HG02759 (cell line): Measurements from ENCODE around the gene ACAP3.

Experiments used
- ATAC-seq: cut with Tn5 transposase; IDR thresholded peaks from one replicate; pipeline ENCODE4 v1.9.1; 2021; ENCODE audit warnings: mild to moderate bottlenecking, moderate library complexity; ENCODE audit not compliant: unreplicated experiment

ACAP3 gene

GRCh38 chr1:1302006-1302430 is 5.7 kb downstream of the ACAP3 start:
- no peak for ATAC-seq

- no peak for ATAC-seq
Measured at GRCh38 chr1:1300352-1300739, 7.4 kb downstream of the ACAP3 start.

- no peak for ATAC-seq
Measured at GRCh38 chr1:1299686-1300351, 7.9 kb downstream of the ACAP3 start.

- ATAC-seq, result no peak
Measured at GRCh38 chr1:1298861-1299685, 8.7 kb downstream of the ACAP3 start.

GRCh38 chr1:1297802-1298424 is 9.8 kb downstream of the ACAP3 start:
- no peak for ATAC-seq

- ATAC-seq, result no peak
Measured at GRCh38 chr1:1296070-1297061, 11.4 kb downstream of the ACAP3 start.

- no peak for ATAC-seq
Measured at GRCh38 chr1:1295154-1295923, 12.4 kb downstream of the ACAP3 start.

- no peak for ATAC-seq
Measured at GRCh38 chr1:1294250-1294890, 13.4 kb downstream of the ACAP3 start.

GRCh38 chr1:1293263-1294249 is 14.2 kb downstream of the ACAP3 start:
- no peak for ATAC-seq

- no peak for ATAC-seq
Measured at GRCh38 chr1:1292851-1293250, 14.9 kb downstream of the ACAP3 start.

- ATAC-seq, result no peak
Measured at GRCh38 chr1:1292442-1292779, 15.3 kb downstream of the ACAP3 start.

- no peak for ATAC-seq
Measured at GRCh38 chr1:1291548-1292441, 15.9 kb downstream of the ACAP3 start.

- ATAC-seq, result no peak
Measured at GRCh38 chr1:1291023-1291528, 16.7 kb downstream of the ACAP3 start.

GRCh38 chr1:1290238-1290731 is 17.4 kb downstream of the ACAP3 start:
- ATAC-seq, result no peak

GRCh38 chr1:1287288-1288110 is 20.2 kb downstream of the ACAP3 start:
- no peak for ATAC-seq
